Endothelial cell of umbilical vein (primary cell): ENCODE data around the gene DNTT. TPM values are rescaled to one million over a fixed set of nuclear protein-coding genes. Genes with fewer than 3 reads are reported as not detected.

Experiments
- BruUV-seq: library from RNA; stranded (reverse); fragments of 400-500 nt; replicated peaks from 2 replicates; lab custom pipeline; 2021; lab: Mats Ljungman, UMichigan
- CTCF ChIA-PET: fragments of 300-600, 350-600 bp; sonication (Branson Sonifier 250); formaldehyde crosslinking; loops from one replicate; lab custom pipeline; 2021; ENCODE audit warnings: antibody characterized with exemption, inconsistent platforms; lab: Charles Lee
- POLR2A ChIA-PET: fragments of 300-600, 350-600 bp; sonication (Branson Sonifier 250); formaldehyde crosslinking; loops from one replicate; lab custom pipeline; 2021; ENCODE audit warnings: antibody characterized with exemption, inconsistent platforms; lab: Charles Lee
- DNase-seq: peaks from one replicate; pipeline ENCODE4 v3.0.0-alpha.2; 2011; ENCODE audit warnings: low read depth, low spot score
- FAIRE-seq: peaks from 2 replicates; lab custom pipeline; 2011; peaks lifted over from hg19 to GRCh38; lab: Jason Lieb, UNC
- H2AFZ ChIP-seq: 2 replicates; pipeline ENCODE4 v1.6.0; 2012; ENCODE audit warnings: low read depth, low read length, control low read depth, inconsistent platforms
- H3K27ac ChIP-seq: 2 replicates; pipeline ENCODE4 v1.5.1; 2011; ENCODE audit warnings: low read depth, mild to moderate bottlenecking, control low read depth, low read length, moderate library complexity; ENCODE audit not compliant: insufficient read depth
- H3K27me3 ChIP-seq, 2 experiments: 2 replicates each; pipeline versions ENCODE4 v1.6.0 to v1.6.1; 2011; ENCODE audit warnings: low read length in 2 of 2, mixed read lengths in 1 of 2; ENCODE audit not compliant: control insufficient read depth in 2 of 2, insufficient read depth in 2 of 2
- H3K36me3 ChIP-seq, 2 experiments: 2 replicates in 1 of 2; 3 replicates in 1 of 2; pipeline ENCODE4 v1.5.1; 2011; ENCODE audit warnings: low read length in 2 of 2, mild to moderate bottlenecking in 1 of 2, moderate library complexity in 1 of 2; ENCODE audit not compliant: control insufficient read depth in 2 of 2, insufficient read depth in 2 of 2; ENCODE audit errors: extremely low read depth in 1 of 2
- H3K4me1 ChIP-seq: 3 replicates; pipeline ENCODE4 v1.5.1; 2011; ENCODE audit warnings: mild to moderate bottlenecking, low read length; ENCODE audit not compliant: control insufficient read depth, insufficient read depth; ENCODE audit errors: extremely low read depth
- H3K4me2 ChIP-seq: 2 replicates; pipeline ENCODE4 v1.6.1; 2011; ENCODE audit warnings: low read length, control low read depth, mixed read lengths; ENCODE audit not compliant: insufficient read depth
- H3K4me3 ChIP-seq, 3 experiments: fragments of 200-600 bp in 1 of 3; sonication (generic), shearing (Covaris generic) in 1 of 3; replicated peaks in 1 of 3; 2 replicates each; pipeline ENCODE4 v1.5.1; 2011 to 2016; ENCODE audit warnings: control low read depth in 3 of 3, low read length in 3 of 3, mild to moderate bottlenecking in 2 of 3, inconsistent platforms in 1 of 3, low read depth in 1 of 3, moderate library complexity in 1 of 3; ENCODE audit not compliant: insufficient read depth in 1 of 3
- H3K79me2 ChIP-seq: 2 replicates; pipeline ENCODE4 v1.6.0; 2012; ENCODE audit warnings: low read length, inconsistent platforms; ENCODE audit not compliant: control insufficient read depth, insufficient read depth
- H3K9ac ChIP-seq: replicated peaks from 2 replicates; pipeline ENCODE3; 2011; ENCODE audit warnings: low read length, control low read depth; ENCODE audit not compliant: insufficient read depth; ENCODE audit errors: extremely low read depth
- H3K9me1 ChIP-seq: replicated peaks from 3 replicates; pipeline ENCODE4 v1.6.0; 2011; ENCODE audit warnings: mild to moderate bottlenecking, low read length; ENCODE audit not compliant: control insufficient read depth, insufficient read depth; ENCODE audit errors: extremely low read depth
- H3K9me3 ChIP-seq: replicated peaks from 2 replicates; pipeline ENCODE4 v1.5.1; 2012; ENCODE audit warnings: low read length, inconsistent platforms; ENCODE audit not compliant: control insufficient read depth, insufficient read depth
- H4K20me1 ChIP-seq: replicated peaks from 2 replicates; pipeline ENCODE3; 2011; ENCODE audit warnings: mild to moderate bottlenecking, low read length; ENCODE audit not compliant: control insufficient read depth, insufficient read depth; ENCODE audit errors: extremely low read depth
- EZH2 ChIP-seq: IDR thresholded peaks from 2 replicates; pipeline ENCODE4 v1.6.1; 2012; ENCODE audit warnings: borderline replicate concordance, low read depth, mild to moderate bottlenecking, moderate library complexity, low read length, inconsistent platforms; ENCODE audit not compliant: severe bottlenecking
- FOS ChIP-seq: IDR thresholded peaks from 2 replicates; pipeline ENCODE4 v1.6.1; 2011; ENCODE audit warnings: mild to moderate bottlenecking, low read length, moderate library complexity, borderline replicate concordance; ENCODE audit not compliant: insufficient read depth
- GATA2 ChIP-seq: IDR thresholded peaks from 2 replicates; pipeline ENCODE4 v1.7.0; 2011; ENCODE audit warnings: low read depth, mild to moderate bottlenecking, moderate library complexity, mixed read lengths, low read length; ENCODE audit not compliant: insufficient read length, insufficient read depth
- JUN ChIP-seq: IDR thresholded peaks from 2 replicates; pipeline ENCODE4 v1.6.1; 2011; ENCODE audit warnings: borderline replicate concordance, low read depth; ENCODE audit not compliant: insufficient read length, insufficient read depth
- MYC ChIP-seq: IDR thresholded peaks from one replicate; pipeline ENCODE4 v1.6.1; 2011; ENCODE audit warnings: mild to moderate bottlenecking, low read depth, low read length
- POLR2A ChIP-seq: IDR thresholded peaks from 2 replicates; pipeline ENCODE4 v1.6.1; 2012; ENCODE audit warnings: low read depth, mild to moderate bottlenecking, control low read depth, low read length
- POLR2AphosphoS5 ChIP-seq: IDR thresholded peaks from 2 replicates; pipeline ENCODE4 v1.6.1; 2012; ENCODE audit warnings: low read depth, mild to moderate bottlenecking, control low read depth, low read length, moderate library complexity; ENCODE audit not compliant: insufficient read depth
- dilution Hi-C: fragments of 300-500 bp; cut with MboI; formaldehyde crosslinking; loops from one replicate; pipeline ENCODE4 v1.15.0; 2019; ENCODE audit warnings: low sequenced_read_pairs; ENCODE audit not compliant: extremely low pct_ligation_motif_present
- intact Hi-C: fragments of 100-400 bp; cut with micrococcal nuclease; formaldehyde crosslinking; loops from one replicate; pipeline ENCODE4 v1.10.0; 2022
- polyA plus RNA-seq, 4 experiments: library from polyadenylated mRNA; depleted of rRNA in 3 of 4; stranded (reverse) in 3 of 4; unstranded in 1 of 4; fragments of >200 nt; gene quantifications; 2 replicates each; pipeline versions ENCODE4 v1.2.1 to v1.2.3, GENCODE V29; 2011 to 2012; ENCODE audit warnings: missing spikeins in 1 of 4
- total RNA-seq: library from RNA; stranded (reverse); gene quantifications from 2 replicates; pipeline ENCODE4 v1.2.3, GENCODE V29; 2021
- TF ChIP-seq, protein P1 (sequence below): IDR thresholded peaks from 2 replicates; pipeline ENCODE4 v1.6.1; 2011; ENCODE audit not compliant: insufficient read depth, insufficient read length
- TF ChIP-seq, protein P2 (sequence below), 2 donors: IDR thresholded peaks; 1 replicate in 1 of 2; 2 replicates in 1 of 2; pipeline ENCODE4 v1.5.1; 2011; ENCODE audit warnings: low read length in 2 of 2, mild to moderate bottlenecking in 2 of 2, moderate library complexity in 2 of 2, control low read depth in 1 of 2, inconsistent platforms in 1 of 2, low read depth in 1 of 2; ENCODE audit not compliant: insufficient read depth in 1 of 2; ENCODE audit errors: extremely low read depth in 1 of 2

DNTT gene
- total and polyA plus RNA-seq, 2 donors (not counting 3 experiments of a cell fraction or from before 2014, with no cell fraction given) = not detected

GRCh38 chr10:96359616-96360015, 55.4 kb downstream of the DNTT start:
- BruUV-seq = no TSS peak
- no peak overlapping the region for H3K4me2 ChIP-seq
- ChIA-PET POLR2A (no interaction called here), CTCF (interaction anchor here (1.4 kb wide), 1 partner anchor 24 kb away, joined by 3 read pairs; no protein-coding TSS in a partner anchor)
- intact Hi-C loops = no loop called here
- H3K9ac ChIP-seq = no peak overlapping the region
- FAIRE-seq (no peak), DNase-seq (no peak)
- H3K9me3 ChIP-seq = no peaks in the 10 kb centered on the region
- H3K79me2 ChIP-seq = no peaks in the 10 kb centered on the region
- no peaks in the 10 kb centered on the region for H3K4me1 ChIP-seq
- no peak overlapping the region for H3K27ac ChIP-seq
- H3K4me3 ChIP-seq = no peak overlapping the region
- dilution Hi-C loops = no loop called here
- H4K20me1 ChIP-seq = no peaks in the 10 kb centered on the region
- H3K9me1 ChIP-seq = no peaks in the 10 kb centered on the region
- TF ChIP-seq POLR2A (no peak), FOS (no peak), MYC (no peak), POLR2AphosphoS5 (no peak), GATA2 (no peak), EZH2 (no peak), JUN (no peak)
- TF ChIP-seq, protein P1, sequence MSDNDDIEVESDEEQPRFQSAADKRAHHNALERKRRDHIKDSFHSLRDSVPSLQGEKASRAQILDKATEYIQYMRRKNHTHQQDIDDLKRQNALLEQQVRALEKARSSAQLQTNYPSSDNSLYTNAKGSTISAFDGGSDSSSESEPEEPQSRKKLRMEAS = no peak
- TF ChIP-seq, protein P2, sequence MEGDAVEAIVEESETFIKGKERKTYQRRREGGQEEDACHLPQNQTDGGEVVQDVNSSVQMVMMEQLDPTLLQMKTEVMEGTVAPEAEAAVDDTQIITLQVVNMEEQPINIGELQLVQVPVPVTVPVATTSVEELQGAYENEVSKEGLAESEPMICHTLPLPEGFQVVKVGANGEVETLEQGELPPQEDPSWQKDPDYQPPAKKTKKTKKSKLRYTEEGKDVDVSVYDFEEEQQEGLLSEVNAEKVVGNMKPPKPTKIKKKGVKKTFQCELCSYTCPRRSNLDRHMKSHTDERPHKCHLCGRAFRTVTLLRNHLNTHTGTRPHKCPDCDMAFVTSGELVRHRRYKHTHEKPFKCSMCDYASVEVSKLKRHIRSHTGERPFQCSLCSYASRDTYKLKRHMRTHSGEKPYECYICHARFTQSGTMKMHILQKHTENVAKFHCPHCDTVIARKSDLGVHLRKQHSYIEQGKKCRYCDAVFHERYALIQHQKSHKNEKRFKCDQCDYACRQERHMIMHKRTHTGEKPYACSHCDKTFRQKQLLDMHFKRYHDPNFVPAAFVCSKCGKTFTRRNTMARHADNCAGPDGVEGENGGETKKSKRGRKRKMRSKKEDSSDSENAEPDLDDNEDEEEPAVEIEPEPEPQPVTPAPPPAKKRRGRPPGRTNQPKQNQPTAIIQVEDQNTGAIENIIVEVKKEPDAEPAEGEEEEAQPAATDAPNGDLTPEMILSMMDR (IDR thresholded peaks at IDR 0.05; ENCODE audit: extremely low read depth in 1 of 2, insufficient read depth in 1 of 2, low read depth in 1 of 2, low read length in 2 of 2) = no peak
- H3K36me3 ChIP-seq = no peaks in the 10 kb centered on the region
- no peak overlapping the region for H2AFZ ChIP-seq
- H3K27me3 ChIP-seq = peaks cover 2% of the 10 kb centered on the region in 2 experiments
